PFSK-1 (cell line): ENCODE measurements around the gene GMEB2.

ENCODE experiments used
- FOXP2 ChIP-seq: optimal IDR thresholded peaks from 2 replicates; pipeline ENCODE3; 2011; ENCODE audit warnings: borderline replicate concordance, control low read depth, inconsistent platforms; ENCODE audit not compliant: insufficient read depth; ENCODE audit errors: extremely low read length, extremely low read depth
- POLR2AphosphoS5 ChIP-seq: IDR thresholded peaks from 2 replicates; pipeline ENCODE4 v1.6.1; 2012; ENCODE audit warnings: low read depth, mild to moderate bottlenecking, control low read depth, low read length, moderate library complexity
- REST ChIP-seq, 2 experiments: IDR thresholded peaks; 2 replicates each; pipeline versions ENCODE4 v1.6.1 to v1.8.0; 2011 to 2012; ENCODE audit warnings: low read depth in 2 of 2, low read length in 2 of 2, control low read depth in 1 of 2, inconsistent platforms in 1 of 2, mild to moderate bottlenecking in 1 of 2, moderate library complexity in 1 of 2; ENCODE audit not compliant: insufficient read depth in 1 of 2
- SIN3A ChIP-seq: IDR thresholded peaks from 2 replicates; pipeline ENCODE4 v1.6.1; 2012; ENCODE audit warnings: mild to moderate bottlenecking, low read length, moderate library complexity, borderline replicate concordance; ENCODE audit not compliant: insufficient read depth
- TAF1 ChIP-seq: IDR thresholded peaks from 2 replicates; pipeline ENCODE4 v1.6.1; 2012; ENCODE audit warnings: low read length, control low read depth, borderline replicate concordance; ENCODE audit not compliant: insufficient read depth

GRCh38 chr20:63652192-63652980 lies 25.5 kb upstream of the GMEB2 start:
- TF ChIP-seq TAF1 (no peak), SIN3A (no peak), POLR2AphosphoS5 (no peak), REST (IDR thresholded peaks at IDR 0.05; ENCODE audit: insufficient read depth in 1 of 2, low read depth in 2 of 2, low read length in 2 of 2) (no peak), FOXP2 (no peak)
